OCI-LY3 (cell line): ENCODE results near the gene MAPK8.

Experiments
- H2AFZ ChIP-seq: fragments of 200-600, 300-600 bp; shearing (Covaris generic); 2 replicates; pipeline ENCODE4 v1.6.0; 2014; ENCODE audit warnings: antibody characterized with exemption, low read depth, low read length
- H3K27ac ChIP-seq: fragments of 200-600, 300-600 bp; sonication (generic); 2 replicates; pipeline ENCODE4 v1.5.1; 2014; ENCODE audit warnings: mild to moderate bottlenecking, low read length, moderate library complexity, mixed read lengths
- H3K27me3 ChIP-seq: fragments of 200-600, 300-600 bp; sonication (generic); 2 replicates; pipeline ENCODE4 v1.6.1; 2014; ENCODE audit warnings: low read depth, low read length, mixed read lengths
- H3K36me3 ChIP-seq: fragments of 200-600, 300-600 bp; sonication (generic); replicated peaks from 2 replicates; pipeline ENCODE3; 2014; ENCODE audit warnings: low read depth, low read length, mixed read lengths
- H3K4me1 ChIP-seq: fragments of 300-600, 200-600 bp; sonication (generic); 2 replicates; pipeline ENCODE4 v1.6.1; 2014; ENCODE audit warnings: low read length, mixed read lengths
- H3K4me2 ChIP-seq: fragments of 200-600, 300-600 bp; sonication (generic); 2 replicates; pipeline ENCODE4 v1.6.1; 2014; ENCODE audit warnings: low read length, mixed read lengths
- H3K4me3 ChIP-seq: fragments of 300-600, 200-600 bp; sonication (generic); 2 replicates; pipeline ENCODE4 v1.5.1; 2014; ENCODE audit warnings: antibody characterized with exemption, mild to moderate bottlenecking, low read length, moderate library complexity
- H3K79me2 ChIP-seq: fragments of 300-600, 200-600 bp; shearing (Covaris generic); 2 replicates; pipeline ENCODE4 v1.6.1; 2014; ENCODE audit warnings: mild to moderate bottlenecking, low read length, mixed read lengths
- H3K9ac ChIP-seq: fragments of 300-600, 200-600 bp; shearing (Covaris generic); 2 replicates; pipeline ENCODE4 v1.6.0; 2014; ENCODE audit warnings: mild to moderate bottlenecking, low read length, moderate library complexity
- H3K9me3 ChIP-seq: fragments of 200-600, 300-600 bp; shearing (Covaris generic); 2 replicates; pipeline ENCODE4 v1.6.1; 2014; ENCODE audit warnings: low read length, mixed read lengths; ENCODE audit not compliant: insufficient read depth
- H4K20me1 ChIP-seq: fragments of 200-600, 300-600 bp; sonication (generic); 2 replicates; pipeline ENCODE4 v1.6.1; 2016; ENCODE audit warnings: low read length, mixed read lengths; ENCODE audit not compliant: insufficient read depth
- EZH2phosphoT487 ChIP-seq: fragments of 200-600 bp; shearing (Covaris generic); IDR thresholded peaks from 2 replicates; pipeline ENCODE4 v1.6.1; 2018; ENCODE audit warnings: antibody characterized with exemption, mixed run types, low read depth
- TF ChIP-seq, protein P1 (sequence below): fragments of 200-600, 300-600 bp; sonication (generic); IDR thresholded peaks from 2 replicates; pipeline ENCODE4 v1.5.1; 2014; ENCODE audit warnings: antibody characterized with exemption, low read length, low read depth

Gene MAPK8

GRCh38 chr10:48470893-48471805, 164.7 kb downstream of the MAPK8 start:
- TF ChIP-seq EZH2phosphoT487: no peak
- TF ChIP-seq, protein P1, sequence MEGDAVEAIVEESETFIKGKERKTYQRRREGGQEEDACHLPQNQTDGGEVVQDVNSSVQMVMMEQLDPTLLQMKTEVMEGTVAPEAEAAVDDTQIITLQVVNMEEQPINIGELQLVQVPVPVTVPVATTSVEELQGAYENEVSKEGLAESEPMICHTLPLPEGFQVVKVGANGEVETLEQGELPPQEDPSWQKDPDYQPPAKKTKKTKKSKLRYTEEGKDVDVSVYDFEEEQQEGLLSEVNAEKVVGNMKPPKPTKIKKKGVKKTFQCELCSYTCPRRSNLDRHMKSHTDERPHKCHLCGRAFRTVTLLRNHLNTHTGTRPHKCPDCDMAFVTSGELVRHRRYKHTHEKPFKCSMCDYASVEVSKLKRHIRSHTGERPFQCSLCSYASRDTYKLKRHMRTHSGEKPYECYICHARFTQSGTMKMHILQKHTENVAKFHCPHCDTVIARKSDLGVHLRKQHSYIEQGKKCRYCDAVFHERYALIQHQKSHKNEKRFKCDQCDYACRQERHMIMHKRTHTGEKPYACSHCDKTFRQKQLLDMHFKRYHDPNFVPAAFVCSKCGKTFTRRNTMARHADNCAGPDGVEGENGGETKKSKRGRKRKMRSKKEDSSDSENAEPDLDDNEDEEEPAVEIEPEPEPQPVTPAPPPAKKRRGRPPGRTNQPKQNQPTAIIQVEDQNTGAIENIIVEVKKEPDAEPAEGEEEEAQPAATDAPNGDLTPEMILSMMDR: no peak
- Histone ChIP-seq H3K4me3 (no peak overlapping the region), H3K9me3 (no peaks in the 10 kb centered on the region), H3K79me2 (no peaks in the 10 kb centered on the region), H3K27me3 (peaks cover 6% of the 10 kb centered on the region; the same call in 1 of the 2 replicates), H2AFZ (no peak overlapping the region), H3K9ac (no peak overlapping the region), H3K27ac (no peak overlapping the region), H3K36me3 (no peaks in the 10 kb centered on the region), H4K20me1 (no peaks in the 10 kb centered on the region), H3K4me2 (no peak overlapping the region), H3K4me1 (no peaks in the 10 kb centered on the region)

GRCh38 chr10:48472501-48473069, 166.1 kb downstream of the MAPK8 start:
- Histone ChIP-seq H3K4me2 (no peak overlapping the region), H3K27ac (no peak overlapping the region), H3K9me3 (no peaks in the 10 kb centered on the region), H3K79me2 (no peaks in the 10 kb centered on the region), H3K4me1 (no peaks in the 10 kb centered on the region), H3K4me3 (no peak overlapping the region), H3K27me3 (peaks cover 6% of the 10 kb centered on the region; the same call in 1 of the 2 replicates), H2AFZ (no peak overlapping the region), H3K36me3 (no peaks in the 10 kb centered on the region), H4K20me1 (no peaks in the 10 kb centered on the region), H3K9ac (no peak overlapping the region)
- TF ChIP-seq EZH2phosphoT487: no peak
- TF ChIP-seq, protein P1: no peak

DNA sequence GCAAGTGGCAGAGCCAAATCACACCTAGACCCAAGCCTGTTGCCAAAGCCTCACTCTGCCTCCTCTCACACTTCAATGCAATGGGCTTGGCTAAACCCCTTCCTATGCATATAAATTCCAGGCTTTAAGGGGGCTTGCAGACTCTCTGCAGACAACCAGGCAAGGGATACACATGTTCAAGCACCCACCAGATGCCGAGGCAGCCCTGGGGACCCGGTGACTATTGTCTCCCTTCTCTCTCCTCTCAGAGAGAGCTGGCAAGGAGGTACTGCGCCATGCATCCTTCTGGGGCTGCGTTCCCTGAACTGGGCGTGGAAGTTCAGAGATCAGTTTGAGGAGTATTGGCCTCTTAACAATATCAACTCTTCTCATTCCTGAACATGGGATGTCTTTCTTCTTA, 167.2 kb downstream of the MAPK8 start:
- peaks cover 6% of the 10 kb centered on the region; the same call in 1 of the 2 replicates for H3K27me3 ChIP-seq
- no peak overlapping the region for H3K4me3 ChIP-seq
- TF ChIP-seq EZH2phosphoT487: no peak
- TF ChIP-seq, protein P1: no peak
- no peaks in the 10 kb centered on the region for H4K20me1 ChIP-seq
- no peak overlapping the region for H3K27ac ChIP-seq
- H2AFZ ChIP-seq: no peak overlapping the region
- no peaks in the 10 kb centered on the region for H3K36me3 ChIP-seq
- no peak overlapping the region for H3K4me2 ChIP-seq
- no peaks in the 10 kb centered on the region for H3K9me3 ChIP-seq
- H3K79me2 ChIP-seq: no peaks in the 10 kb centered on the region
- no peaks in the 10 kb centered on the region for H3K4me1 ChIP-seq
- no peak overlapping the region for H3K9ac ChIP-seq

DNA sequence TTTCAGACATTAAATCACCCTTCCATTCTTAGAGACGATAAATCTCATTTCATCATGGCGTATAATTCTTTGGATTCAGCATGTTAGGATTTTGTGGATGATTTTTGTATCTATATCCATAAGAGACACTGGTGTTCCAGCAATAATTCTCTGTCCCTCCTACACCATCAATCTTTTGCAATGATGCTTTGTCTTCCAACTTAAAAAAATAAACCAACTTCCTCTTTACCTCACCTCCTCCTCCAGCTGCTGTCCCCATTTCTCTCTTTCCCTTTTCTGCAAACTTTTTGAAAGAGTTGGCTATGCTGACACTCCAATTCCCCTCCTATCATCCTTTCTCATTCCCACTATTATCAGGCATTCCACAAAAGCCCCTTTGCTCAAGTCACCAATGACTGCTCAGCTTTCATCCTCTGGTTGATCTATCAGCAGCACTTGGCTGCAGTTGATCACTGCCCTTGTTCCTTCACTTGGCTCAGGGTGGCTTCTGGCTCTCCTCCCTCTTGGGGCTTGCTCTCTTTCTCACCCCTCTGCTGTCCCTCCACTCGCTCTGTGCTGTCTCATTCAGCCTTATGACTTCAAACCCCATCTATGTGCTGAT, 168.4 kb downstream of the MAPK8 start:
- TF ChIP-seq, protein P1: no peak
- TF ChIP-seq EZH2phosphoT487: no peak
- peaks cover 6% of the 10 kb centered on the region; the same call in 1 of the 2 replicates for H3K27me3 ChIP-seq
- H3K4me2 ChIP-seq: no peak overlapping the region
- H3K9me3 ChIP-seq: no peaks in the 10 kb centered on the region
- H3K4me1 ChIP-seq: no peaks in the 10 kb centered on the region
- H3K36me3 ChIP-seq: no peaks in the 10 kb centered on the region
- H4K20me1 ChIP-seq: no peaks in the 10 kb centered on the region
- H3K4me3 ChIP-seq: no peak overlapping the region
- no peak overlapping the region for H3K9ac ChIP-seq
- no peak overlapping the region for H2AFZ ChIP-seq
- H3K79me2 ChIP-seq: no peaks in the 10 kb centered on the region
- no peak overlapping the region for H3K27ac ChIP-seq
